Measurements from ENCODE around the gene GNA14.
A peak's percentile ranks its signal among the peaks of the same experiment; 100 is the strongest.

Gene GNA14

GRCh38 chr9:77523891-77524290 is 124.2 kb downstream of the GNA14 start:
- peak overlapping the region; percentile 59 for H3K27ac ChIP-seq

GRCh38 chr9:77521091-77521490 is 127.0 kb downstream of the GNA14 start:
- H3K27ac ChIP-seq = no peak overlapping the region
- TF ChIP-seq, protein P1, sequence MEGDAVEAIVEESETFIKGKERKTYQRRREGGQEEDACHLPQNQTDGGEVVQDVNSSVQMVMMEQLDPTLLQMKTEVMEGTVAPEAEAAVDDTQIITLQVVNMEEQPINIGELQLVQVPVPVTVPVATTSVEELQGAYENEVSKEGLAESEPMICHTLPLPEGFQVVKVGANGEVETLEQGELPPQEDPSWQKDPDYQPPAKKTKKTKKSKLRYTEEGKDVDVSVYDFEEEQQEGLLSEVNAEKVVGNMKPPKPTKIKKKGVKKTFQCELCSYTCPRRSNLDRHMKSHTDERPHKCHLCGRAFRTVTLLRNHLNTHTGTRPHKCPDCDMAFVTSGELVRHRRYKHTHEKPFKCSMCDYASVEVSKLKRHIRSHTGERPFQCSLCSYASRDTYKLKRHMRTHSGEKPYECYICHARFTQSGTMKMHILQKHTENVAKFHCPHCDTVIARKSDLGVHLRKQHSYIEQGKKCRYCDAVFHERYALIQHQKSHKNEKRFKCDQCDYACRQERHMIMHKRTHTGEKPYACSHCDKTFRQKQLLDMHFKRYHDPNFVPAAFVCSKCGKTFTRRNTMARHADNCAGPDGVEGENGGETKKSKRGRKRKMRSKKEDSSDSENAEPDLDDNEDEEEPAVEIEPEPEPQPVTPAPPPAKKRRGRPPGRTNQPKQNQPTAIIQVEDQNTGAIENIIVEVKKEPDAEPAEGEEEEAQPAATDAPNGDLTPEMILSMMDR (conservative IDR thresholded peaks at IDR 0.05) = no peak

More at GRCh38 chr9:77523891-77524290, 124.2 kb downstream of the GNA14 start:
- TF ChIP-seq, protein P1 (conservative IDR thresholded peaks at IDR 0.05) = no peak

GRCh38 chr9:77518688-77519087 is 129.4 kb downstream of the GNA14 start:
- TF ChIP-seq, protein P1 (conservative IDR thresholded peaks at IDR 0.05) = no peak
- H3K27ac ChIP-seq = no peak overlapping the region

- H3K27ac ChIP-seq = no peak overlapping the region
- TF ChIP-seq, protein P1 (conservative IDR thresholded peaks at IDR 0.05) = no peak
Measured at GRCh38 chr9:77516781-77517180, 131.3 kb downstream of the GNA14 start.

DNA sequence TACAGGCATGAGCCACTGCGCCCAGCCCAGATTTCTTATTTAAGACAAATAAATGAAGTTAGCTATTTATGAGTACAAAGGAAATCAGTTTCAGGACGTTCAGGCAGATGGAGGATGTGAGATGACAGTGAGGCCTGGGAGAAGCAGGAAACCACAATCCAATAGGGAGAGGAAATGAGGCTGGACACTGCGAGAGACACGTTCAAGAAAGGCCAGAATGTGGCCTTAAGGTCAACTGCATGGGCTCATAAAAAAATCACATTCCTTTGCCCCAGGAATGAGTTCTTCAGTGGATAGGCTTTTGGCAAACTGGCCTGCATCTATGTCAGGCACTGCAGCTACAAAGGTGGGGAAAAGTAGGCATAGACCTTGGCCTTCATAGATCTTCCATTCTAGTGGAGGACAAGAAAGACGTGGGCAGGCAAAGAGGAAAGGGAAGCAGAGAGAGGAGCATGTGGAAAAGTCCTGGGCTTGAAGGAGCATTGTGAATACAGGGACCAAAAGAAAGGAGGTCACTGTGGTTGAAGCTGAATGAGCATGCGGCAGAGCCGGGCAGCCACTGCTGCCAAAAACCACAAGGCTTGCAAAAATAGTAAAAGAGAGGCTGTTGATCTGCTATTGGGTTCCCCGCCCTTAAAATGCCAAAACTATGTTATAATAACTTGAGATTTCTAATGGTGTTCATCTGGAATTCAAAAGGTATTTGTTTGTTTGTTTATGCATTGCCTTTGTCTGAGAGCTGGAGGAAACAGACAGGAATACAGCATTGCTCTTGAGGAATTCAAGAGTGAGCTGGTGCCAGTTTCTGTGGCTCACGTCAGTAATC is 133.0 kb downstream of the GNA14 start:
- no peak overlapping the region for H3K27ac ChIP-seq
- TF ChIP-seq, protein P1 (conservative IDR thresholded peaks at IDR 0.05) = no peak

GRCh38 chr9:77513457-77513856 is 134.7 kb downstream of the GNA14 start:
- TF ChIP-seq, protein P1 (conservative IDR thresholded peaks at IDR 0.05) = no peak
- peak overlapping the region; percentile 5; the same call in 1 of the 2 replicates for H3K27ac ChIP-seq

GRCh38 chr9:77512876-77513275 is 135.2 kb downstream of the GNA14 start:
- TF ChIP-seq, protein P1 (conservative IDR thresholded peaks at IDR 0.05) = no peak
- peak overlapping the region; percentile 5; the same call in 1 of the 2 replicates for H3K27ac ChIP-seq
